ENCODE measurements around the gene CACNA1A.
"Not testable (repeated sequence)": the region's sequence is repeated elsewhere in the genome, so short reads cannot be mapped to it uniquely, and the experiment has no call there.

DNA sequence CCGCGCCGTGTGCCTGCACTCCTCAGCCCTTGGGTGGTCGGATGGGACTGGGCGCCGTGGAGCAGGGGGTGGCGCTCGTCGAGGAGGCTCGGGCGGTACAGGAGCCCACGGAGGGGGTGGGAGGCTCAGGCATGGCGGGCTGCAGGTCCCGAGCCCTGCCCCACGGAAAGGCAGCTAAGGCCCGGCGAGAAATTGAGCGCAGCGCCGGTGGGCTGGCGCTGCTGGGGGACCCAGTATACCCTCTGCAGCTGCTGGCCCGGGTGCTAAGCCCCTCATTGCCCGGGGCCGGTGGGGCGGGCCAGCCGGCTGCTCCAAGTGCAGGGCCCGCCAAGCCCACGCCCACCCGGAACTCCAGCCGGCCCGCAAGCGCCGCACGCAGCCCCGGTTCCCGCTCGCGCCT lies 319.6 kb downstream of the CACNA1A start:
- not testable (repeated sequence) for TF ChIP-seq POLR2AphosphoS5 (IDR thresholded peaks at IDR 0.05; ENCODE audit: insufficient read depth in 1 of 2, low read depth in 1 of 2); POLR2A (IDR thresholded peaks at IDR 0.05)
- TF ChIP-seq, protein P1, sequence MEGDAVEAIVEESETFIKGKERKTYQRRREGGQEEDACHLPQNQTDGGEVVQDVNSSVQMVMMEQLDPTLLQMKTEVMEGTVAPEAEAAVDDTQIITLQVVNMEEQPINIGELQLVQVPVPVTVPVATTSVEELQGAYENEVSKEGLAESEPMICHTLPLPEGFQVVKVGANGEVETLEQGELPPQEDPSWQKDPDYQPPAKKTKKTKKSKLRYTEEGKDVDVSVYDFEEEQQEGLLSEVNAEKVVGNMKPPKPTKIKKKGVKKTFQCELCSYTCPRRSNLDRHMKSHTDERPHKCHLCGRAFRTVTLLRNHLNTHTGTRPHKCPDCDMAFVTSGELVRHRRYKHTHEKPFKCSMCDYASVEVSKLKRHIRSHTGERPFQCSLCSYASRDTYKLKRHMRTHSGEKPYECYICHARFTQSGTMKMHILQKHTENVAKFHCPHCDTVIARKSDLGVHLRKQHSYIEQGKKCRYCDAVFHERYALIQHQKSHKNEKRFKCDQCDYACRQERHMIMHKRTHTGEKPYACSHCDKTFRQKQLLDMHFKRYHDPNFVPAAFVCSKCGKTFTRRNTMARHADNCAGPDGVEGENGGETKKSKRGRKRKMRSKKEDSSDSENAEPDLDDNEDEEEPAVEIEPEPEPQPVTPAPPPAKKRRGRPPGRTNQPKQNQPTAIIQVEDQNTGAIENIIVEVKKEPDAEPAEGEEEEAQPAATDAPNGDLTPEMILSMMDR (IDR thresholded peaks at IDR 0.05), result not testable (repeated sequence)
